GM18526 (cell line): ENCODE data around the gene SLC35E3.

Source experiments
- POLR2A ChIP-seq: IDR thresholded peaks from 3 replicates; pipeline ENCODE4 v1.6.1; 2011; ENCODE audit not compliant: insufficient read length; ENCODE audit errors: extremely low read depth

SLC35E3 gene

GRCh38 chr12:68745904-68746571, at the start of gene SLC35E3:
SLC35E3 (plus strand) TSS chr12:68746176; CDS start chr12:68746378, 202 bp downstream.
- peak; percentile 71 for TF ChIP-seq POLR2A

GRCh38 chr12:68699486-68699885, 46.5 kb upstream of the SLC35E3 start:
- TF ChIP-seq POLR2A, result no peak

- TF ChIP-seq POLR2A, result no peak
These were observed 18.2 kb upstream of the SLC35E3 start for GRCh38 chr12:68727776-68728175.

GRCh38 chr12:68733661-68734071, 12.3 kb upstream of the SLC35E3 start:
- TF ChIP-seq POLR2A, result no peak

- no peak for TF ChIP-seq POLR2A
These were observed 6.1 kb upstream of the SLC35E3 start for GRCh38 chr12:68739891-68740290.

GRCh38 chr12:68743356-68743755, 2.6 kb upstream of the SLC35E3 start:
- TF ChIP-seq POLR2A, result no peak

- no peak for TF ChIP-seq POLR2A
These were observed 536 bp upstream of the SLC35E3 start for GRCh38 chr12:68745376-68745903.

- no peak for TF ChIP-seq POLR2A
These were observed 700 bp downstream of the SLC35E3 start for GRCh38 chr12:68746572-68747180.

- TF ChIP-seq POLR2A, result no peak
These were observed 3.5 kb downstream of the SLC35E3 start for GRCh38 chr12:68749443-68749842.

- no peak for TF ChIP-seq POLR2A
These were observed 3.9 kb downstream of the SLC35E3 start for GRCh38 chr12:68749861-68750260.

- TF ChIP-seq POLR2A, result no peak
These were observed 4.5 kb downstream of the SLC35E3 start for GRCh38 chr12:68750506-68750905.

- no peak for TF ChIP-seq POLR2A
These were observed 9.7 kb downstream of the SLC35E3 start for GRCh38 chr12:68755536-68756243.

GRCh38 chr12:68759852-68760251, 13.9 kb downstream of the SLC35E3 start:
- TF ChIP-seq POLR2A, result no peak

- no peak for TF ChIP-seq POLR2A
These were observed 14.9 kb downstream of the SLC35E3 start for GRCh38 chr12:68760806-68761441.

GRCh38 chr12:68761442-68761812, 15.5 kb downstream of the SLC35E3 start:
- no peak for TF ChIP-seq POLR2A
